GM23338 (cell line): ENCODE data around the gene LCNL1. TPM values are rescaled to one million over a fixed set of nuclear protein-coding genes. Genes with fewer than 3 reads are reported as not detected.

ENCODE experiments used
- ATAC-seq: fragments of 200-7000 bp; cut with Tn5 transposase; 3 replicates; pipeline ENCODE4 v1.9.1; 2020
- DNase-seq: peaks from one replicate; pipeline ENCODE4 v3.0.0-alpha.2; 2015; ENCODE audit warnings: low spot score
- H2AFZ ChIP-seq: fragments of 200-600 bp; sonication (generic); 2 replicates; pipeline ENCODE4 v1.8.0; 2016; ENCODE audit warnings: antibody characterized with exemption, mild to moderate bottlenecking, moderate library complexity
- H3F3A ChIP-seq: fragments of 200-600 bp; sonication (generic); replicated peaks from 2 replicates; pipeline ENCODE4 v1.8.0; 2017; ENCODE audit warnings: antibody characterized with exemption, mixed run types, low read depth
- H3K27ac ChIP-seq: fragments of 200-600 bp; sonication (generic); 2 replicates; pipeline ENCODE4 v1.6.1; 2016; ENCODE audit warnings: low read depth
- H3K27me3 ChIP-seq: fragments of 200-600 bp; sonication (generic); 2 replicates; pipeline ENCODE4 v1.8.0; 2016; ENCODE audit warnings: mild to moderate bottlenecking, mixed run types, moderate library complexity; ENCODE audit not compliant: insufficient read depth
- H3K36me3 ChIP-seq: fragments of 200-600 bp; sonication (generic); 2 replicates; pipeline ENCODE4 v1.8.0; 2016; ENCODE audit warnings: mild to moderate bottlenecking; ENCODE audit not compliant: insufficient read depth
- H3K4me1 ChIP-seq: fragments of 200-600 bp; sonication (generic); 2 replicates; pipeline ENCODE4 v1.8.0; 2016; ENCODE audit warnings: mild to moderate bottlenecking, moderate library complexity; ENCODE audit not compliant: insufficient read depth
- H3K4me2 ChIP-seq: fragments of 200-600 bp; sonication (generic); 2 replicates; pipeline ENCODE4 v1.7.1; 2017; ENCODE audit warnings: mixed run types
- H3K4me3 ChIP-seq: fragments of 200-600 bp; sonication (generic); 2 replicates; pipeline ENCODE4 v1.6.1; 2016; ENCODE audit warnings: mixed run types
- H3K79me2 ChIP-seq: fragments of 200-600 bp; sonication (generic); replicated peaks from 2 replicates; pipeline ENCODE4 v1.8.0; 2017; ENCODE audit warnings: mild to moderate bottlenecking; ENCODE audit not compliant: insufficient read depth
- H3K9me2 ChIP-seq: fragments of 200-600 bp; sonication (generic); 2 replicates; pipeline ENCODE4 v1.8.0; 2017; ENCODE audit not compliant: insufficient read depth
- H4K20me1 ChIP-seq: fragments of 200-600 bp; sonication (generic); replicated peaks from 2 replicates; pipeline ENCODE4 v1.8.0; 2017; ENCODE audit warnings: mild to moderate bottlenecking; ENCODE audit not compliant: insufficient read depth
- H3K27ac Mint-ChIP-seq: 2 replicates; pipeline ENCODE4 v1.8.0; 2020; ENCODE audit warnings: inconsistent platforms, mild to moderate bottlenecking, moderate library complexity, mixed read lengths
- H3K27me3 Mint-ChIP-seq: 3 replicates; pipeline ENCODE4 v1.8.0; 2022; ENCODE audit warnings: low read depth, mild to moderate bottlenecking, moderate library complexity, mixed read lengths, inconsistent platforms; ENCODE audit not compliant: insufficient read depth, poor library complexity
- H3K36me3 Mint-ChIP-seq: 3 replicates; pipeline ENCODE4 v1.8.0; 2021; ENCODE audit warnings: low read depth, mild to moderate bottlenecking, inconsistent platforms, moderate library complexity, mixed read lengths
- H3K4me1 Mint-ChIP-seq: 3 replicates; pipeline ENCODE4 v1.8.0; 2020; ENCODE audit warnings: mild to moderate bottlenecking, inconsistent platforms, mixed read lengths
- H3K4me3 Mint-ChIP-seq: 3 replicates; pipeline ENCODE4 v1.8.0; 2021; ENCODE audit warnings: moderate library complexity, mild to moderate bottlenecking, inconsistent platforms, mixed read lengths
- H3K9me3 Mint-ChIP-seq: 3 replicates; pipeline ENCODE4 v1.8.0; 2020; ENCODE audit warnings: moderate library complexity, mild to moderate bottlenecking, inconsistent platforms, mixed read lengths
- CREB1 ChIP-seq: fragments of 250-450 bp; sonication (Bioruptor Pico); IDR thresholded peaks from 2 replicates; pipeline ENCODE4 v1.5.0; 2020; ENCODE audit warnings: low read depth, mild to moderate bottlenecking, moderate library complexity
- EZH2 ChIP-seq: fragments of 200-600 bp; sonication (generic); IDR thresholded peaks from one replicate; pipeline ENCODE4 v1.8.0; 2017; ENCODE audit warnings: antibody characterized with exemption, mild to moderate bottlenecking, low read depth; ENCODE audit not compliant: unreplicated experiment
- EZH2phosphoT487 ChIP-seq: fragments of 200-600 bp; sonication (generic); IDR thresholded peaks from one replicate; pipeline ENCODE4 v1.8.1; 2018; ENCODE audit warnings: antibody characterized with exemption; ENCODE audit not compliant: unreplicated experiment
- JUNB ChIP-seq: IDR thresholded peaks from one replicate; pipeline ENCODE4 v1.6.1; 2016; ENCODE audit warnings: antibody characterized with exemption; ENCODE audit not compliant: unreplicated experiment
- NANOG ChIP-seq: IDR thresholded peaks from 2 replicates; pipeline ENCODE4 v1.6.1; 2016; ENCODE audit warnings: antibody characterized with exemption, borderline replicate concordance
- POLR2AphosphoS5 ChIP-seq: IDR thresholded peaks from 2 replicates; pipeline ENCODE4 v1.6.1; 2016; ENCODE audit warnings: antibody characterized with exemption, low read depth
- REST ChIP-seq: IDR thresholded peaks from one replicate; pipeline ENCODE4 v1.6.1; 2018; ENCODE audit warnings: antibody characterized with exemption; ENCODE audit not compliant: unreplicated experiment
- STAT1 ChIP-seq: IDR thresholded peaks from one replicate; pipeline ENCODE4 v1.6.1; 2016; ENCODE audit warnings: antibody characterized with exemption; ENCODE audit not compliant: unreplicated experiment
- ZNF114 ChIP-seq: fragments of 250-450 bp; sonication (Bioruptor Pico); IDR thresholded peaks from 2 replicates; pipeline ENCODE4 v1.5.0; 2020; ENCODE audit warnings: mild to moderate bottlenecking, moderate library complexity
- ZNF331 ChIP-seq: fragments of 250-450 bp; sonication (Bioruptor Pico); IDR thresholded peaks from 2 replicates; pipeline ENCODE4 v1.5.0; 2020; ENCODE audit warnings: low read depth, mild to moderate bottlenecking, moderate library complexity
- ZNF462 ChIP-seq: fragments of 250-450 bp; sonication (Bioruptor Pico); IDR thresholded peaks from 2 replicates; pipeline ENCODE4 v1.5.0; 2020; ENCODE audit warnings: mild to moderate bottlenecking, moderate library complexity
- polyA plus RNA-seq: library from polyadenylated mRNA; unstranded; fragments of >200 nt; fragmentation: Nextera tagmentation; extraction: Ambion mirVana; gene quantifications from 2 replicates; pipeline ENCODE4 v1.2.1, GENCODE V29; 2016
- total RNA-seq: library from RNA; depleted of rRNA; stranded (reverse); fragments of >200 nt; shearing (Covaris generic); gene quantifications from 2 replicates; pipeline ENCODE4 v1.2.3, GENCODE V29; 2014
- TF ChIP-seq, protein P1 (sequence below): IDR thresholded peaks from 2 replicates; pipeline ENCODE4 v1.6.1; 2016; ENCODE audit warnings: antibody characterized with exemption
- TF ChIP-seq, protein P2 (sequence below), 2 experiments: fragments of 200-600 bp in 1 of 2; sonication (generic) in 1 of 2; conservative IDR thresholded peaks; 2 replicates each; pipeline versions ENCODE4 v1.5.1 to v1.6.1; 2016 to 2017; ENCODE audit warnings: antibody characterized with exemption in 2 of 2, low read depth in 2 of 2, mild to moderate bottlenecking in 2 of 2, moderate library complexity in 1 of 2

LCNL1 gene
- total and polyA plus RNA-seq, 2 experiments from 2014 or later: 0.11 TPM; not detected in 1

- peaks cover 4% of the 10 kb centered on the region for H3K27me3 Mint-ChIP-seq
- no peaks in the 10 kb centered on the region; the same call in 1 of the 2 replicates for H3F3A ChIP-seq
- ATAC-seq (peak; percentile 1; the same call in 2 of the 3 replicates), DNase-seq (no peak)
- TF ChIP-seq CREB1 (CRISPR knock-in tag): no peak
- no peak for TF ChIP-seq EZH2
- TF ChIP-seq, protein P1, sequence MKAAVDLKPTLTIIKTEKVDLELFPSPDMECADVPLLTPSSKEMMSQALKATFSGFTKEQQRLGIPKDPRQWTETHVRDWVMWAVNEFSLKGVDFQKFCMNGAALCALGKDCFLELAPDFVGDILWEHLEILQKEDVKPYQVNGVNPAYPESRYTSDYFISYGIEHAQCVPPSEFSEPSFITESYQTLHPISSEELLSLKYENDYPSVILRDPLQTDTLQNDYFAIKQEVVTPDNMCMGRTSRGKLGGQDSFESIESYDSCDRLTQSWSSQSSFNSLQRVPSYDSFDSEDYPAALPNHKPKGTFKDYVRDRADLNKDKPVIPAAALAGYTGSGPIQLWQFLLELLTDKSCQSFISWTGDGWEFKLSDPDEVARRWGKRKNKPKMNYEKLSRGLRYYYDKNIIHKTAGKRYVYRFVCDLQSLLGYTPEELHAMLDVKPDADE: no peak
- no peak for TF ChIP-seq REST
- no peak for TF ChIP-seq ZNF462
- TF ChIP-seq NANOG: no peak
- TF ChIP-seq ZNF114 (CRISPR knock-in tag): no peak
- TF ChIP-seq EZH2phosphoT487: no peak
- no peak for TF ChIP-seq STAT1
- TF ChIP-seq ZNF331 (CRISPR knock-in tag): no peak
- TF ChIP-seq JUNB: no peak
- TF ChIP-seq POLR2AphosphoS5: no peak
- TF ChIP-seq, protein P2, sequence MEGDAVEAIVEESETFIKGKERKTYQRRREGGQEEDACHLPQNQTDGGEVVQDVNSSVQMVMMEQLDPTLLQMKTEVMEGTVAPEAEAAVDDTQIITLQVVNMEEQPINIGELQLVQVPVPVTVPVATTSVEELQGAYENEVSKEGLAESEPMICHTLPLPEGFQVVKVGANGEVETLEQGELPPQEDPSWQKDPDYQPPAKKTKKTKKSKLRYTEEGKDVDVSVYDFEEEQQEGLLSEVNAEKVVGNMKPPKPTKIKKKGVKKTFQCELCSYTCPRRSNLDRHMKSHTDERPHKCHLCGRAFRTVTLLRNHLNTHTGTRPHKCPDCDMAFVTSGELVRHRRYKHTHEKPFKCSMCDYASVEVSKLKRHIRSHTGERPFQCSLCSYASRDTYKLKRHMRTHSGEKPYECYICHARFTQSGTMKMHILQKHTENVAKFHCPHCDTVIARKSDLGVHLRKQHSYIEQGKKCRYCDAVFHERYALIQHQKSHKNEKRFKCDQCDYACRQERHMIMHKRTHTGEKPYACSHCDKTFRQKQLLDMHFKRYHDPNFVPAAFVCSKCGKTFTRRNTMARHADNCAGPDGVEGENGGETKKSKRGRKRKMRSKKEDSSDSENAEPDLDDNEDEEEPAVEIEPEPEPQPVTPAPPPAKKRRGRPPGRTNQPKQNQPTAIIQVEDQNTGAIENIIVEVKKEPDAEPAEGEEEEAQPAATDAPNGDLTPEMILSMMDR (conservative IDR thresholded peaks at IDR 0.05; ENCODE audit: low read depth in 2 of 2): no peak
- peaks cover 6% of the 10 kb centered on the region; the same call in 2 of the 3 replicates for H3K4me1 Mint-ChIP-seq
- no peaks in the 10 kb centered on the region for H3K27me3 ChIP-seq
- H3K27ac Mint-ChIP-seq: no peak overlapping the region
- no peaks in the 10 kb centered on the region for H3K9me3 Mint-ChIP-seq
- no peaks in the 10 kb centered on the region for H3K36me3 Mint-ChIP-seq
- peak overlapping the region; percentile 76; the same call in 2 of the 3 replicates for H3K4me3 Mint-ChIP-seq
- no peak overlapping the region for H3K27ac ChIP-seq
- peak overlapping the region; percentile 72 for H3K4me3 ChIP-seq
- peak overlapping the region; percentile 89 for H3K4me2 ChIP-seq
- H3K9me2 ChIP-seq: no peaks in the 10 kb centered on the region
- peaks cover 9% of the 10 kb centered on the region for H3K4me1 ChIP-seq
- no peaks in the 10 kb centered on the region for H3K36me3 ChIP-seq
- peak overlapping the region; percentile 88 for H2AFZ ChIP-seq
- H3K79me2 ChIP-seq: no peaks in the 10 kb centered on the region
- H4K20me1 ChIP-seq: no peaks in the 10 kb centered on the region
Measured at GRCh38 chr9:136950656-136951276, 32.0 kb upstream of the LCNL1 start.
